Activated gamma-delta T cell treated with anti-CD3 and anti-CD28 coated beads, Interleukin-2, amount 50 U/mL, for 16 hours (primary cell): ENCODE measurements around the gene STOML3.

Experiments used
- DNase-seq: peaks from one replicate; pipeline ENCODE4 v3.0.0-alpha.2; 2020; ENCODE audit warnings: low read depth

STOML3 gene

GRCh38 chr13:38981096-38981495 is 9.5 kb downstream of the STOML3 start:
- DNase-seq, result no peak

- DNase-seq, result no peak
Observed at GRCh38 chr13:38980750-38981078, 9.9 kb downstream of the STOML3 start.

- no peak for DNase-seq
Observed at GRCh38 chr13:38979891-38980749, 10.5 kb downstream of the STOML3 start.

GRCh38 chr13:38970380-38971051 is 20.1 kb downstream of the STOML3 start:
- DNase-seq, result no peak

- DNase-seq, result no peak
Observed at GRCh38 chr13:38969187-38969586, 21.4 kb downstream of the STOML3 start.

- DNase-seq, result no peak
Observed at GRCh38 chr13:38967446-38967845, 23.2 kb downstream of the STOML3 start.

GRCh38 chr13:38965281-38965680 is 25.4 kb downstream of the STOML3 start:
- DNase-seq, result no peak

- DNase-seq, result no peak
Observed at GRCh38 chr13:38960175-38960574, 30.5 kb downstream of the STOML3 start.

- DNase-seq, result no peak
Observed at GRCh38 chr13:38957794-38958592, 32.6 kb downstream of the STOML3 start.

- DNase-seq, result no peak
Observed at GRCh38 chr13:38954844-38955243, 35.8 kb downstream of the STOML3 start.

GRCh38 chr13:38954291-38954690 is 36.3 kb downstream of the STOML3 start:
- no peak for DNase-seq

GRCh38 chr13:38952827-38953226 is 37.8 kb downstream of the STOML3 start:
- no peak for DNase-seq

- DNase-seq, result no peak
Observed at GRCh38 chr13:38951525-38952313, 38.9 kb downstream of the STOML3 start.

- DNase-seq, result no peak
Observed at GRCh38 chr13:38950987-38951386, 39.6 kb downstream of the STOML3 start.

GRCh38 chr13:38947054-38947453 is 43.6 kb downstream of the STOML3 start:
- no peak for DNase-seq

GRCh38 chr13:38944219-38944618 is 46.4 kb downstream of the STOML3 start:
- DNase-seq, result no peak

GRCh38 chr13:38943231-38943630 is 47.4 kb downstream of the STOML3 start:
- no peak for DNase-seq

GRCh38 chr13:38941353-38941945 is 49.2 kb downstream of the STOML3 start:
- DNase-seq, result no peak

- no peak for DNase-seq
Observed at GRCh38 chr13:38933786-38934185, 56.8 kb downstream of the STOML3 start.

GRCh38 chr13:38922170-38922569 is 68.5 kb downstream of the STOML3 start:
- no peak for DNase-seq

- no peak for DNase-seq
Observed at GRCh38 chr13:38921081-38921480, 69.5 kb downstream of the STOML3 start.
